BJ (cell line): ENCODE results near the gene RIT2. TPM values are rescaled to one million over a fixed set of nuclear protein-coding genes. Genes with fewer than 3 reads are reported as not detected.
"Not testable (repeated sequence)": the region's sequence is repeated elsewhere in the genome, so short reads cannot be mapped to it uniquely, and the experiment has no call there.

Experiments used
- CTCF ChIA-PET: fragments of 350-600 bp; formaldehyde crosslinking; extraction: SDS; loops from one replicate; lab custom pipeline; 2021; ENCODE audit warnings: antibody characterized with exemption, inconsistent platforms; lab: Yijun Ruan, JAX
- POLR2A ChIA-PET: fragments of 300-600 bp; sonication (Branson Sonifier 250); formaldehyde crosslinking; extraction: SDS; loops from one replicate; lab custom pipeline; 2021; ENCODE audit warnings: antibody characterized with exemption; lab: Charles Lee
- DNase-seq: peaks from one replicate; pipeline ENCODE4 v3.0.0-alpha.2; 2011; ENCODE audit warnings: low read depth
- H3K27me3 ChIP-seq: 2 replicates; pipeline ENCODE4 v1.6.0; 2011; ENCODE audit warnings: low read length; ENCODE audit not compliant: control insufficient read depth, insufficient read depth
- H3K36me3 ChIP-seq: 2 replicates; pipeline ENCODE4 v1.5.1; 2011; ENCODE audit warnings: low read length; ENCODE audit not compliant: control insufficient read depth, insufficient read depth
- H3K4me3 ChIP-seq: 2 replicates; pipeline ENCODE4 v1.5.1; 2011; ENCODE audit warnings: low read depth, mild to moderate bottlenecking, control low read depth, low read length
- CTCF ChIP-seq: IDR thresholded peaks from 2 replicates; pipeline ENCODE4 v1.5.1; 2011; ENCODE audit warnings: low read depth, mild to moderate bottlenecking, control low read depth, inconsistent platforms, low read length, moderate library complexity; ENCODE audit not compliant: insufficient read depth
- polyA plus RNA-seq: library from polyadenylated mRNA; depleted of rRNA; stranded (reverse); fragments of >200 nt; gene quantifications from 2 replicates; pipeline ENCODE4 v1.2.3, GENCODE V29; 2011

RIT2 gene
- polyA plus RNA-seq, 1 experiment = not detected

- Histone ChIP-seq H3K36me3 (no peaks in the 10 kb centered on the region), H3K4me3 (no peak overlapping the region), H3K27me3 (no peaks in the 10 kb centered on the region)
- CTCF ChIA-PET = no interaction called here
- no peak for TF ChIP-seq CTCF
- POLR2A ChIA-PET = no interaction called here
- DNase-seq = no peak
These were observed 370.3 kb downstream of the RIT2 start for GRCh38 chr18:42745171-42745570.

GRCh38 chr18:42743373-42744138 lies 371.9 kb downstream of the RIT2 start:
- CTCF ChIA-PET = no interaction called here

GRCh38 chr18:42742969-42743368 lies 372.5 kb downstream of the RIT2 start:
- H3K36me3 ChIP-seq = no peaks in the 10 kb centered on the region
- H3K27me3 ChIP-seq = no peaks in the 10 kb centered on the region
- ChIA-PET CTCF (interaction anchor here (0.8 kb wide), 1 partner anchor 36 kb away, joined by 3 read pairs; no protein-coding TSS in a partner anchor), POLR2A (no interaction called here)
- TF ChIP-seq CTCF = no peak
- no peak overlapping the region for H3K4me3 ChIP-seq
- no peak for DNase-seq

More at GRCh38 chr18:42743373-42744138, 371.9 kb downstream of the RIT2 start:
- no peak for DNase-seq
- Histone ChIP-seq H3K36me3 (no peaks in the 10 kb centered on the region), H3K4me3 (no peak overlapping the region), H3K27me3 (no peaks in the 10 kb centered on the region)
- POLR2A ChIA-PET = no interaction called here
- TF ChIP-seq CTCF = no peak

GRCh38 chr18:42742474-42742873 lies 373.0 kb downstream of the RIT2 start:
- no peaks in the 10 kb centered on the region for H3K27me3 ChIP-seq
- no peak for DNase-seq
- TF ChIP-seq CTCF = no peak
- no peak overlapping the region for H3K4me3 ChIP-seq
- CTCF ChIA-PET = interaction anchor here (0.8 kb wide), 1 partner anchor 36 kb away, joined by 3 read pairs; no protein-coding TSS in a partner anchor
- H3K36me3 ChIP-seq = no peaks in the 10 kb centered on the region
- POLR2A ChIA-PET = no interaction called here

DNA sequence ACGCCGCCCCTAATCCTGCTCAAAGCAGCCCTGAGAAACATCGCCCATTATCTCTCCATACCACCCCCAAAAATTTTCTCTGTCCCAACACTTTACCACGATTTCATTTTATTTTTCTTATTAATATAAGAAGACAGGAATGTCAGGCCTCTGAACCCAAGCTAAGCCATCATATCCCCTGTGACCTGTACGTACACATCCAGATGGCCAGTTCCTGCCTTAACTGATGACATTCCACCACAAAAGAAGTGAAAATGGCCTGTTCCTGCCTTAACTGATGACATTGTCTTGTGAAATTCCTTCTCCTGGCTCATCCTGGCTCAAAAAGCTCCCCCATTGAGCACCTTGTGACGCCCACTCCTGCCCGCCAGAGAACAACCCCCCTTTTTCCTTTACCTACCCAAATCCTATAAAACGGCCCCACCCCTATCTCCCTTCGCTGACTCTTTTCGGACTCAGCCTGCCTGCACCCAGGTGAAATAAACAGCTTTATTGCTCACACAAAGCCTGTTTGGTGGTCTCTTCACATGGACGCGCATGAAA lies 373.6 kb downstream of the RIT2 start:
- CTCF ChIA-PET, DNase-seq, H3K27me3 ChIP-seq, H3K36me3 ChIP-seq, H3K4me3 ChIP-seq, POLR2A ChIA-PET: not testable (repeated sequence)

DNA sequence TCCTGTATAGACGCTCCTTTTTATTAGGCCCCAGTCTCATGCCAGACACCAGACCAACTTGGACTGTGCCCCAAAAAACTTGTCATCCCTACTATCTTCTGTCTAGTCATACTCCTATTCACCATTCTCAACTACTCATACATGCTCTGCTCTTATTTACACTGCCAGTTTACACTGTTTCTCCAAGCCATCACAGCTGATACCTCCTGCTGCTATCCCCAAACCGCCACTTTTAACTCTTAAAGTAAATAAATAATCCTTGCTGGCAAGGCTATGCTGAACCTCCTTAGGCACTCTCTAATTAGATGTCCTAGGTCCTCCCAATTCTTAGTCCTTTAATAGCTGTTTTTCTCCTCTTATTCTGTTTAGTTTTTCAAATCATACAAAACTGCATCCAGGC lies 374.2 kb downstream of the RIT2 start:
- POLR2A ChIA-PET, H3K4me3 ChIP-seq, CTCF ChIA-PET, H3K36me3 ChIP-seq, DNase-seq, H3K27me3 ChIP-seq: not testable (repeated sequence)
